DND-41 (cell line): Measurements from ENCODE around the gene YPEL3.

Experiments
- ATAC-seq: fragments of 200-7000 bp; cut with Tn5 transposase; 3 replicates; pipeline ENCODE4 v1.9.1; 2021; ENCODE audit warnings: low read depth; ENCODE audit not compliant: insufficient read depth
- DNase-seq: peaks from one replicate; pipeline ENCODE4 v3.0.0-alpha.2; 2020
- H2AFZ ChIP-seq: 2 replicates; pipeline ENCODE4 v1.6.0; 2012; ENCODE audit warnings: low read depth, low read length
- H3K27ac ChIP-seq: 2 replicates; pipeline ENCODE4 v1.5.1; 2012; ENCODE audit warnings: low read length, inconsistent platforms
- H3K27me3 ChIP-seq: fragments of 200-600 bp; sonication (generic); 2 replicates; pipeline ENCODE4 v1.6.0; 2012; ENCODE audit warnings: low read length, mild to moderate bottlenecking, inconsistent platforms; ENCODE audit not compliant: insufficient read depth, poor library complexity
- H3K36me3 ChIP-seq: 2 replicates; pipeline ENCODE4 v1.5.1; 2012; ENCODE audit warnings: low read length, inconsistent platforms; ENCODE audit not compliant: insufficient read depth
- H3K4me1 ChIP-seq: 2 replicates; pipeline ENCODE4 v1.5.1; 2012; ENCODE audit warnings: mild to moderate bottlenecking, low read length; ENCODE audit not compliant: insufficient read depth
- H3K4me2 ChIP-seq: 2 replicates; pipeline ENCODE4 v1.6.0; 2012; ENCODE audit warnings: mild to moderate bottlenecking, moderate library complexity, low read length, inconsistent platforms; ENCODE audit not compliant: insufficient read depth
- H3K4me3 ChIP-seq, 2 experiments: fragments of 200-600 bp in 1 of 2; shearing (Covaris generic) in 1 of 2; 2 replicates each; pipeline ENCODE4 v1.5.1; 2012 to 2016; ENCODE audit warnings: inconsistent platforms in 2 of 2, low read length in 2 of 2, mild to moderate bottlenecking in 2 of 2, low read depth in 1 of 2, moderate library complexity in 1 of 2
- H3K79me2 ChIP-seq: 2 replicates; pipeline ENCODE4 v1.6.0; 2012; ENCODE audit warnings: low read length, inconsistent platforms; ENCODE audit not compliant: insufficient read depth
- H3K9ac ChIP-seq: 2 replicates; pipeline ENCODE4 v1.6.0; 2012; ENCODE audit warnings: low read depth, mild to moderate bottlenecking, inconsistent platforms, low read length, moderate library complexity
- H3K9me3 ChIP-seq: 2 replicates; pipeline ENCODE4 v1.5.1; 2012; ENCODE audit warnings: low read length, moderate library complexity, mild to moderate bottlenecking, inconsistent platforms; ENCODE audit not compliant: insufficient read depth, severe bottlenecking
- H4K20me1 ChIP-seq: 2 replicates; pipeline ENCODE4 v1.6.0; 2012; ENCODE audit warnings: low read length; ENCODE audit not compliant: insufficient read depth
- EZH2 ChIP-seq: IDR thresholded peaks from 3 replicates; pipeline ENCODE4 v1.6.1; 2012; ENCODE audit warnings: borderline replicate concordance, low read depth, mild to moderate bottlenecking, moderate library complexity, low read length, inconsistent platforms; ENCODE audit not compliant: severe bottlenecking
- TF ChIP-seq, protein P1 (sequence below): IDR thresholded peaks from 2 replicates; pipeline ENCODE4 v1.5.1; 2012; ENCODE audit warnings: borderline replicate concordance, low read length, moderate library complexity, mild to moderate bottlenecking; ENCODE audit not compliant: poor library complexity, severe bottlenecking; ENCODE audit errors: extremely low read depth

Gene YPEL3

GRCh38 chr16:30064729-30065101 is 31.3 kb downstream of the YPEL3 start:
- ATAC-seq, result no peak

GRCh38 chr16:30063893-30064728 is 31.9 kb downstream of the YPEL3 start:
- no peaks in the 10 kb centered on the region for H3K27me3 ChIP-seq
- peak overlapping the region; percentile 92 for H2AFZ ChIP-seq
- peak overlapping the region; percentile 83 to 89 for H3K4me3 ChIP-seq
- peak overlapping the region; percentile 99 for H3K27ac ChIP-seq
- peaks cover 32% of the 10 kb centered on the region for H4K20me1 ChIP-seq
- no peaks in the 10 kb centered on the region for H3K9me3 ChIP-seq
- peaks cover 39% of the 10 kb centered on the region for H3K4me1 ChIP-seq
- DNase-seq (peak; percentile 84), ATAC-seq (peak; percentile 55)
- peak overlapping the region; percentile 94 for H3K9ac ChIP-seq
- H3K4me2 ChIP-seq, result peak overlapping the region; percentile 93
- H3K36me3 ChIP-seq, result peaks cover 38% of the 10 kb centered on the region
- peaks cover 57% of the 10 kb centered on the region for H3K79me2 ChIP-seq
- no peak for TF ChIP-seq EZH2
- TF ChIP-seq, protein P1, sequence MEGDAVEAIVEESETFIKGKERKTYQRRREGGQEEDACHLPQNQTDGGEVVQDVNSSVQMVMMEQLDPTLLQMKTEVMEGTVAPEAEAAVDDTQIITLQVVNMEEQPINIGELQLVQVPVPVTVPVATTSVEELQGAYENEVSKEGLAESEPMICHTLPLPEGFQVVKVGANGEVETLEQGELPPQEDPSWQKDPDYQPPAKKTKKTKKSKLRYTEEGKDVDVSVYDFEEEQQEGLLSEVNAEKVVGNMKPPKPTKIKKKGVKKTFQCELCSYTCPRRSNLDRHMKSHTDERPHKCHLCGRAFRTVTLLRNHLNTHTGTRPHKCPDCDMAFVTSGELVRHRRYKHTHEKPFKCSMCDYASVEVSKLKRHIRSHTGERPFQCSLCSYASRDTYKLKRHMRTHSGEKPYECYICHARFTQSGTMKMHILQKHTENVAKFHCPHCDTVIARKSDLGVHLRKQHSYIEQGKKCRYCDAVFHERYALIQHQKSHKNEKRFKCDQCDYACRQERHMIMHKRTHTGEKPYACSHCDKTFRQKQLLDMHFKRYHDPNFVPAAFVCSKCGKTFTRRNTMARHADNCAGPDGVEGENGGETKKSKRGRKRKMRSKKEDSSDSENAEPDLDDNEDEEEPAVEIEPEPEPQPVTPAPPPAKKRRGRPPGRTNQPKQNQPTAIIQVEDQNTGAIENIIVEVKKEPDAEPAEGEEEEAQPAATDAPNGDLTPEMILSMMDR, result peak; percentile 69

More at GRCh38 chr16:30064729-30065101, 31.3 kb downstream of the YPEL3 start:
- peaks cover 38% of the 10 kb centered on the region for H4K20me1 ChIP-seq
- H3K27ac ChIP-seq, result peak overlapping the region; percentile 99
- peaks cover 63% of the 10 kb centered on the region for H3K79me2 ChIP-seq
- no peaks in the 10 kb centered on the region for H3K27me3 ChIP-seq
- peak overlapping the region; percentile 93 for H3K4me2 ChIP-seq
- peak overlapping the region; percentile 92 for H2AFZ ChIP-seq
- no peak for TF ChIP-seq EZH2
- TF ChIP-seq, protein P1, result no peak
- DNase-seq, result no peak
- no peaks in the 10 kb centered on the region for H3K9me3 ChIP-seq
- peaks cover 42% of the 10 kb centered on the region for H3K36me3 ChIP-seq
- H3K4me3 ChIP-seq, result peak overlapping the region; percentile 83 to 89
- peak overlapping the region; percentile 94 for H3K9ac ChIP-seq
- peaks cover 45% of the 10 kb centered on the region for H3K4me1 ChIP-seq

GRCh38 chr16:30063278-30063892 is 32.6 kb downstream of the YPEL3 start:
- no peak for TF ChIP-seq EZH2
- TF ChIP-seq, protein P1, result no peak
- no peak for ATAC-seq
- H3K9ac ChIP-seq, result peak overlapping the region; percentile 94
- H3K36me3 ChIP-seq, result peaks cover 31% of the 10 kb centered on the region
- H3K27ac ChIP-seq, result peak overlapping the region; percentile 99
- H3K27me3 ChIP-seq, result no peaks in the 10 kb centered on the region
- H3K4me3 ChIP-seq, result peak overlapping the region; percentile 83 to 89; a peak in 3 of 4 replicates
- peaks cover 24% of the 10 kb centered on the region for H4K20me1 ChIP-seq
- H3K79me2 ChIP-seq, result peaks cover 50% of the 10 kb centered on the region
- H3K4me2 ChIP-seq, result peak overlapping the region; percentile 93
- H2AFZ ChIP-seq, result peak overlapping the region; percentile 92; the same call in 1 of the 2 replicates
- no peaks in the 10 kb centered on the region for H3K9me3 ChIP-seq
- no peak for DNase-seq
- H3K4me1 ChIP-seq, result peaks cover 32% of the 10 kb centered on the region
